AG04449 (cell line): ENCODE data around the gene CDC27.
"Not testable (repeated sequence)": the region's sequence is repeated elsewhere in the genome, so short reads cannot be mapped to it uniquely, and the experiment has no call there.

Experiments
- CTCF ChIA-PET: fragments of 350-600 bp; formaldehyde crosslinking; extraction: SDS; loops from one replicate; lab custom pipeline; 2021; ENCODE audit warnings: antibody characterized with exemption; lab: Yijun Ruan, JAX
- POLR2A ChIA-PET: fragments of 400-600, 350-600 bp; formaldehyde crosslinking; extraction: SDS; loops from one replicate; lab custom pipeline; 2020; ENCODE audit warnings: antibody characterized with exemption, inconsistent platforms; lab: Yijun Ruan, JAX
- DNase-seq: peaks from one replicate; pipeline ENCODE4 v3.0.0-alpha.2; 2010; ENCODE audit warnings: low read depth, low spot score
- H3K4me3 ChIP-seq: 2 replicates; pipeline ENCODE4 v1.5.1; 2011; ENCODE audit warnings: low read depth, mild to moderate bottlenecking, control low read depth, low read length
- CTCF ChIP-seq: IDR thresholded peaks from one replicate; pipeline ENCODE4 v1.5.1; 2011; ENCODE audit warnings: mild to moderate bottlenecking, moderate library complexity, low read length, control low read depth, inconsistent platforms; ENCODE audit not compliant: insufficient read depth; ENCODE audit errors: missing control alignments

CDC27 gene

GRCh38 chr17:47180337-47180736 is 8.8 kb downstream of the CDC27 start:
- H3K4me3 ChIP-seq, result no peak overlapping the region
- DNase-seq, result no peak
- CTCF ChIA-PET, result no interaction called here
- POLR2A ChIA-PET, result interaction anchor here (0.6 kb wide), 1 partner anchor 9 kb away, joined by 4 read pairs; the partner anchor contains the start of gene CDC27
- no peak for TF ChIP-seq CTCF

GRCh38 chr17:47179141-47179540 is 10.0 kb downstream of the CDC27 start:
- H3K4me3 ChIP-seq, result no peak overlapping the region
- CTCF ChIA-PET, result no interaction called here
- DNase-seq, result no peak
- POLR2A ChIA-PET, result no interaction called here
- TF ChIP-seq CTCF, result no peak

GRCh38 chr17:47177261-47177660 is 11.8 kb downstream of the CDC27 start:
- H3K4me3 ChIP-seq, result no peak overlapping the region
- POLR2A ChIA-PET, result no interaction called here
- no peak for TF ChIP-seq CTCF
- CTCF ChIA-PET, result interaction anchor here (0.8 to 1.3 kb wide), 2 partner anchors 9 to 52 kb away, joined by 3 read pairs; no protein-coding TSS in a partner anchor
- DNase-seq, result no peak

GRCh38 chr17:47176389-47176826 is 12.7 kb downstream of the CDC27 start:
- CTCF ChIA-PET, result interaction anchor here (1.3 kb wide), 1 partner anchor 8 kb away, joined by 3 read pairs; no protein-coding TSS in a partner anchor
- TF ChIP-seq CTCF, result no peak
- no peak for DNase-seq
- POLR2A ChIA-PET, result no interaction called here
- no peak overlapping the region for H3K4me3 ChIP-seq

GRCh38 chr17:47174823-47175222 is 14.3 kb downstream of the CDC27 start:
- DNase-seq, CTCF ChIA-PET, H3K4me3 ChIP-seq, POLR2A ChIA-PET: not testable (repeated sequence)

- POLR2A ChIA-PET, result interaction anchor here (0.6 kb wide), 1 partner anchor 1862 kb away, joined by 3 read pairs; no protein-coding TSS in a partner anchor
These were observed 16.2 kb downstream of the CDC27 start for GRCh38 chr17:47172696-47173565.

More at GRCh38 chr17:47172696-47173565, 16.2 kb downstream of the CDC27 start:
- TF ChIP-seq CTCF, result no peak
- H3K4me3 ChIP-seq, result no peak overlapping the region
- no peak for DNase-seq
- CTCF ChIA-PET, result interaction anchor here (1.2 kb wide), 1 partner anchor 142 kb away, joined by 6 read pairs; no protein-coding TSS in a partner anchor
